ENCODE data around the gene SH2B2. TPM values are rescaled to one million over a fixed set of nuclear protein-coding genes. Genes with fewer than 3 reads are reported as not detected.

The SH2B2 gene
- total RNA-seq, 1 donor from 2014 or later: 8.2 TPM

DNA sequence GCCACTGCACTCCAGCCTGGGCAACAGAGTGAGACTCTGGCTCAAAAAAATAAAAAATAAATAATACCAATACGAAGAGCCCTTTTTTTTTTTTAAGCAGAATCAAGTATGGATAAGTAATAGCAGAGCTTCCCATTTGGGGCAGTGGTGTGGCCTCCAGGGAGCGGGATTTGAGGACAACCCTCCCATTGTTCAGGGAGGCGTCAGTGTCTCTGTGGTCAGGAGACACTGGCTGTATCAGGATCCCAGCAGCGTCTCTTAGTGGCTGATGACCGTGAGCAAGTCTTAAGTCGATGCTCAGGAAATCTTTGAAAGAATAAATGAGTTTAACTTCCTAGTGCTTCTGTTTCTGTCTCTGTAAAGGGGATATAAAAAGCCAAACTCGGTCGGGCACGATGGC is 25.2 kb upstream of the SH2B2 start:
- H3K9me3 Mint-ChIP-seq: no peaks in the 10 kb centered on the region
- peaks cover 6% of the 10 kb centered on the region for H3K4me1 Mint-ChIP-seq
- H3K27ac Mint-ChIP-seq: no peak overlapping the region
- peaks cover 9% of the 10 kb centered on the region for H3K36me3 Mint-ChIP-seq
- no peaks in the 10 kb centered on the region for H3K27me3 Mint-ChIP-seq (ENCODE audit: low read depth)
- TF ChIP-seq, protein P1, sequence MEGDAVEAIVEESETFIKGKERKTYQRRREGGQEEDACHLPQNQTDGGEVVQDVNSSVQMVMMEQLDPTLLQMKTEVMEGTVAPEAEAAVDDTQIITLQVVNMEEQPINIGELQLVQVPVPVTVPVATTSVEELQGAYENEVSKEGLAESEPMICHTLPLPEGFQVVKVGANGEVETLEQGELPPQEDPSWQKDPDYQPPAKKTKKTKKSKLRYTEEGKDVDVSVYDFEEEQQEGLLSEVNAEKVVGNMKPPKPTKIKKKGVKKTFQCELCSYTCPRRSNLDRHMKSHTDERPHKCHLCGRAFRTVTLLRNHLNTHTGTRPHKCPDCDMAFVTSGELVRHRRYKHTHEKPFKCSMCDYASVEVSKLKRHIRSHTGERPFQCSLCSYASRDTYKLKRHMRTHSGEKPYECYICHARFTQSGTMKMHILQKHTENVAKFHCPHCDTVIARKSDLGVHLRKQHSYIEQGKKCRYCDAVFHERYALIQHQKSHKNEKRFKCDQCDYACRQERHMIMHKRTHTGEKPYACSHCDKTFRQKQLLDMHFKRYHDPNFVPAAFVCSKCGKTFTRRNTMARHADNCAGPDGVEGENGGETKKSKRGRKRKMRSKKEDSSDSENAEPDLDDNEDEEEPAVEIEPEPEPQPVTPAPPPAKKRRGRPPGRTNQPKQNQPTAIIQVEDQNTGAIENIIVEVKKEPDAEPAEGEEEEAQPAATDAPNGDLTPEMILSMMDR (IDR thresholded peaks at IDR 0.05; ENCODE audit: unreplicated experiment): no peak
- H3K4me3 Mint-ChIP-seq: no peak overlapping the region
- no peak for DNase-seq (ENCODE audit: low spot score in 2 of 2, unreplicated experiment in 2 of 2)

DNA sequence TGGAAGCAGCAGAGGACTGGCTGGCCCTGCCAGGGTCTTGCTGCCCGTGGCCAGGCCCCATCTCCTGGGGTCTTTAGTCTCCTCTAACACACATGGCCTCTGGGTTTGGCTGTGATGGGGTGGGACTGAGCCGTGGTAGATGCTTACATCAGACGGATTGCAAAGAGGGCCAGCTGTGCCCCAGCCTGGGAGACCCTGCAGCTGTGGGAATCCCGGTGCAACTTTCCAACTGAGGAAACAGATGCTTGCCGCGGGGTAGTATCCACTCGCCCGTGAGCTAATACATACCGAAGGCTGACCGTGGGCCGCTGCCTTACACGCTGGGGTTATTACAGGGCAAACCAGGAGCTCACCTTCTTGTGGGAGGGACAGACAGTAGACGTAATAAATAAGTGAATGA is 24.1 kb upstream of the SH2B2 start:
- Mint-ChIP-seq H3K36me3 (peaks cover 9% of the 10 kb centered on the region), H3K4me1 (peaks cover 6% of the 10 kb centered on the region), H3K27ac (no peak overlapping the region), H3K4me3 (no peak overlapping the region), H3K27me3 (ENCODE audit: low read depth) (no peaks in the 10 kb centered on the region), H3K9me3 (no peaks in the 10 kb centered on the region)
- TF ChIP-seq, protein P1 (IDR thresholded peaks at IDR 0.05; ENCODE audit: unreplicated experiment): no peak
- no peak for DNase-seq (ENCODE audit: low spot score in 2 of 2, unreplicated experiment in 2 of 2)

DNA sequence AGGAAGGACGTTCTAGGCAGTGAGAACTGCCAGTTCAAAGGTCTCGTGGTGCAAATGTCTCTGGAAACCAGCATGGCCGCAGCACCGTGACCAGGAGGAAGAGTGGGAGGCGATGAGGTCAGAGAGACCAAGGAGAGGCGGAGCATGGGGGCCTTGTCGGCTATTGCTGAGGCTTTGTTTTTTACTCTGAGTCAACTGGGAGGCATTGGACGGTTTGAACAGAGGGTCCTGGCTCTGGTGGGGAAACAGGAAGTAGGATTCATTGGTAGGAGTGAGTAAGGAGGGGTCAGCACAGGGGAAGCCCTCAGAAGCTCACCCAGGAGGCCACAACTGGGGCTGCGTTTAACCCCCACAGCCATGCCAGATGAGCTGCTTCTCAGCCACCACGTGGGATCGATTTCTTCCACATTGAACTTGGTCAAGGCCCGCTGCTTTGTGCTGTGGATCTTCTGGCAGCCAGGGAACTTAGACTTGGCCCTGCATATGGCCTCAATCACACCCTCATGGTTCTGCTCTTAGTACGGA is 22.2 kb upstream of the SH2B2 start:
- Mint-ChIP-seq H3K9me3 (no peaks in the 10 kb centered on the region), H3K27me3 (ENCODE audit: low read depth) (no peaks in the 10 kb centered on the region), H3K27ac (peak overlapping the region; percentile 76), H3K36me3 (peaks cover 3% of the 10 kb centered on the region), H3K4me1 (peaks cover 6% of the 10 kb centered on the region), H3K4me3 (no peak overlapping the region)
- DNase-seq (ENCODE audit: low spot score in 2 of 2, unreplicated experiment in 2 of 2): no peak
- TF ChIP-seq, protein P1 (IDR thresholded peaks at IDR 0.05; ENCODE audit: unreplicated experiment): no peak

DNA sequence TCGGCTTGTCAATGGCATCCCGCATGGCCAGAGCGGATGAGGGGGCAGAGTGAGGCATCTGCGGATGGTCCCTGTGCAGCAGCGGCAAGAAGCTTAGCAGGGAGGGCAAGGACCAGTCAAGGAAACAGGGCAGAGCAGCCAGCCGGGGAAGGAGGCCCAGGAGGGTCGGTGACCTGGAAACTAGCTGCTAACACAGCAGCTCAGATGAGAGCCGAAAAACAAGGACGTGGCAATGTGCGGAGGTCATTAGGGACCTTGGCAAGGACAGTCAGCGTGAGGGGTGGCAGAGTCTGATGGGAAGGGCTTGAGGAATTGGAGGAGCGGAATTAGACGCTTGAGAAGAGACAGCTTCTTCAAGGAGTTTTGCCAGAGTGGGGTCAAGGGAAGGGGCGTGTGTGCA is 20.1 kb upstream of the SH2B2 start:
- no peak for DNase-seq (ENCODE audit: low spot score in 2 of 2, unreplicated experiment in 2 of 2)
- TF ChIP-seq, protein P1 (IDR thresholded peaks at IDR 0.05; ENCODE audit: unreplicated experiment): no peak
- Mint-ChIP-seq H3K27ac (no peak overlapping the region), H3K27me3 (ENCODE audit: low read depth) (no peaks in the 10 kb centered on the region), H3K36me3 (peaks cover 3% of the 10 kb centered on the region), H3K4me3 (no peak overlapping the region), H3K9me3 (no peaks in the 10 kb centered on the region), H3K4me1 (peaks cover 4% of the 10 kb centered on the region)

DNA sequence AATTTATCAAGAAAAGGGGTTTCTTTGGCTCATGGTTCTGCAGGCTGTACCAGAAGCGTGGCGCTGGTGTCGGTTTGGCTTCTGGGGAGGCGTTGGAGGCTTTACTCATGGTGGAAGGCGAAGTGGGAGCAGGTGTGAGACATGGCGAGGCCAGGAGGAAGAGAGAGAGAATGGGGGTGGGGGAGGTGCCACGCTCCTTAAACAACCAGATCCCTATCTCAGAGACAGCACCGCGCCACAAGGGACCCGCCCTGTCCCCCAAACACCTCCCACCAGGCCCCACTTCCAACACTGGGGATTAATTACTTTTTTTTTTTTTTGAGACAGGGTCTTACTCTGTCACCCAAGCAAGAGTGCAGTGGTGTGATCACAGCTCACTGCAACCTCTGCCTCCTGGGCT is 18.0 kb upstream of the SH2B2 start:
- TF ChIP-seq, protein P1 (IDR thresholded peaks at IDR 0.05; ENCODE audit: unreplicated experiment): no peak
- Mint-ChIP-seq H3K27ac (no peak overlapping the region), H3K36me3 (no peaks in the 10 kb centered on the region), H3K4me1 (peaks cover 7% of the 10 kb centered on the region), H3K27me3 (ENCODE audit: low read depth) (no peaks in the 10 kb centered on the region), H3K4me3 (no peak overlapping the region), H3K9me3 (no peaks in the 10 kb centered on the region)
- DNase-seq (ENCODE audit: low spot score in 2 of 2, unreplicated experiment in 2 of 2): no peak

All from mesothelial cell of epicardium (in vitro differentiated cells).